Mammary epithelial cell (primary cell): ENCODE results near the gene SFT2D1.

Source experiments
- EZH2 ChIP-seq: IDR thresholded peaks from 2 replicates; pipeline ENCODE4 v1.6.1; 2012; ENCODE audit warnings: low read length, inconsistent platforms, borderline replicate concordance
- TF ChIP-seq, protein P1 (sequence below), 2 donors: IDR thresholded peaks in 1 of 2; conservative IDR thresholded peaks in 1 of 2; 2 replicates each; pipeline ENCODE4 v1.5.1; 2011 to 2012; ENCODE audit warnings: inconsistent platforms in 2 of 2, low read length in 2 of 2, mild to moderate bottlenecking in 2 of 2, control low read depth in 1 of 2, low read depth in 1 of 2; ENCODE audit not compliant: insufficient read depth in 1 of 2; ENCODE audit errors: extremely low read depth in 1 of 2

DNA sequence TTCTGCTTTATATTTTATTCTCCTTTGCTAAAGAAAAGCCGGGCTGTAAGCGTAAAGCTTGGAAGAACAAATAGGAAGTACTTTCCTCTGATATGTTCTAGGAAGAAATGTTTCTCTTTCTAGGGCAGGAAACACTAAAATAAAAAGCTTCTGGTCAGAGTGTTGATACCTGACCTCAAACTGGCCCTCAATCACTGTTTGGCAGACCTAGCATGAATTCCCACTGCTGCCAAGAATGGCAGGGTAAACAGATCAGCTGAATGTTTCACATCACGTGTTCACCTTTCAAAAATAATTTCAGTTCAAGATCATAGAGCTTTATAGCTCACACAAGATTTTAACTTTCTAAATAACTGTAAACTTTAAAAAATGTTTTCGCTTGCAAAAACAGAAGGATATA, 37.5 kb upstream of the SFT2D1 start:
- TF ChIP-seq, protein P1, sequence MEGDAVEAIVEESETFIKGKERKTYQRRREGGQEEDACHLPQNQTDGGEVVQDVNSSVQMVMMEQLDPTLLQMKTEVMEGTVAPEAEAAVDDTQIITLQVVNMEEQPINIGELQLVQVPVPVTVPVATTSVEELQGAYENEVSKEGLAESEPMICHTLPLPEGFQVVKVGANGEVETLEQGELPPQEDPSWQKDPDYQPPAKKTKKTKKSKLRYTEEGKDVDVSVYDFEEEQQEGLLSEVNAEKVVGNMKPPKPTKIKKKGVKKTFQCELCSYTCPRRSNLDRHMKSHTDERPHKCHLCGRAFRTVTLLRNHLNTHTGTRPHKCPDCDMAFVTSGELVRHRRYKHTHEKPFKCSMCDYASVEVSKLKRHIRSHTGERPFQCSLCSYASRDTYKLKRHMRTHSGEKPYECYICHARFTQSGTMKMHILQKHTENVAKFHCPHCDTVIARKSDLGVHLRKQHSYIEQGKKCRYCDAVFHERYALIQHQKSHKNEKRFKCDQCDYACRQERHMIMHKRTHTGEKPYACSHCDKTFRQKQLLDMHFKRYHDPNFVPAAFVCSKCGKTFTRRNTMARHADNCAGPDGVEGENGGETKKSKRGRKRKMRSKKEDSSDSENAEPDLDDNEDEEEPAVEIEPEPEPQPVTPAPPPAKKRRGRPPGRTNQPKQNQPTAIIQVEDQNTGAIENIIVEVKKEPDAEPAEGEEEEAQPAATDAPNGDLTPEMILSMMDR (conservative IDR thresholded peaks at IDR 0.05 in 1 of 2, IDR thresholded peaks at IDR 0.05 in 1 of 2; ENCODE audit: extremely low read depth in 1 of 2, insufficient read depth in 1 of 2, low read depth in 1 of 2, low read length in 2 of 2), result no peak
- no peak for TF ChIP-seq EZH2
